ENCODE results near the gene ZRANB3.
"Not testable (repeated sequence)": the region's sequence is repeated elsewhere in the genome, so short reads cannot be mapped to it uniquely, and the experiment has no call there.

Gene ZRANB3

GRCh38 chr2:135485441-135485840, 45.6 kb downstream of the ZRANB3 start:
- DNase-seq (ENCODE audit: low read depth in 2 of 2), result no peak

GRCh38 chr2:135475128-135475527, 55.9 kb downstream of the ZRANB3 start:
- no peak for DNase-seq (ENCODE audit: low read depth in 2 of 2)

DNA sequence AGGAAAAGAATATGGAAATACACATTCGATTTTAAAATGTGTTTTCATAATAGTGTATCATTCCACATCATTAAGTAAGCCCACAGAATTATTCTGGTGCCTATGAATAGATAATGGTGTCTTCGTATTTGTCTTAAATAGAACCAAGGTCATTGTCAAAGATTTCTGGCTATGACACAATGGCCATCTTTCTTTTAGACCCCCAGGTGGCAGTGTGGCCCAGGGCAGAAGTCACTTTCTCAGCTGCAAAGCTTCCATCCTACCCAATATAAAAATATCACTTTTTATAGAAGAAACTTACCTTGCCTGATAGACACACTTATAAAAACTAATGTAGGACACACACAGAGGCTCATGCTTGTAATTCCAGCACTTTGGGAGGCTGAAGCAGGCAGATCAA, 57.5 kb downstream of the ZRANB3 start:
- no peak for DNase-seq (ENCODE audit: low read depth in 2 of 2)

GRCh38 chr2:135471106-135471505, 59.9 kb downstream of the ZRANB3 start:
- no peak for DNase-seq (ENCODE audit: low read depth in 2 of 2)

DNA sequence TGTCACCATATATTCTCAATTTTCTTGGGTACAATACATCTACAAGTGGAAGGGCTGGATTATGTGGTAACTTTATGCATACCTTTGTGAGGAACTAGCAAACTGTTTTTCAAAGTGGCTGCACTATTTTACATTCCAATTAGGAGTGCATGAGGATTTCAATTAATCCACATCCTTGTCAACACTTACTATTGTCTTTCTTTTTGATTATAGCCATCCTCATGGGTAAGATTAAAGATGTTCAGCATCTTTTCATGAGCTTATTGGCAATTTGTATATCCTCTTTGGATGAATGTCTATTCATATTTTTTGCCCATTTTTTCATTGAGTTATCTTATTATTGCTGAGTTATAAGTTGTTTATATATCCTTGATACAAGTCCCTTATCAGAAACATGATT, 73.7 kb downstream of the ZRANB3 start:
- DNase-seq (ENCODE audit: low read depth in 2 of 2), result no peak

DNA sequence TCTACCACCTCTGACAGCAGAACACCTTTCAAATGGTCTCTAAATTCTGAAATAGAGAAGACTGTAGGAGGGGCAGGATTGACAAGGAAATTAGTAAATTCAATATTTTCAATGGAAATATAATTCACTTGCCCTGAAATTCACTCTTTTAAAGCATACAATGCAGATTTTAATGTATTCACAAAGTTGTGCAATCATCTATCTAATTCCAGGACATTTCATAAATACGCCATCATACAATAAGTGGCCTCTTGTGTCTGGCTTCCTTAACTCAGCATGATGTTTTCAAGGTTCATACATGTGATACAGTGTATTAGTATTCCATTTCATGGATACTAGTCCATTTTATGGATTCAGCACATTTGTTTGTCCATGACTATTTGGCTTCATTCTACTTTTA, 74.2 kb downstream of the ZRANB3 start:
- no peak for DNase-seq (ENCODE audit: low read depth in 2 of 2)

DNA sequence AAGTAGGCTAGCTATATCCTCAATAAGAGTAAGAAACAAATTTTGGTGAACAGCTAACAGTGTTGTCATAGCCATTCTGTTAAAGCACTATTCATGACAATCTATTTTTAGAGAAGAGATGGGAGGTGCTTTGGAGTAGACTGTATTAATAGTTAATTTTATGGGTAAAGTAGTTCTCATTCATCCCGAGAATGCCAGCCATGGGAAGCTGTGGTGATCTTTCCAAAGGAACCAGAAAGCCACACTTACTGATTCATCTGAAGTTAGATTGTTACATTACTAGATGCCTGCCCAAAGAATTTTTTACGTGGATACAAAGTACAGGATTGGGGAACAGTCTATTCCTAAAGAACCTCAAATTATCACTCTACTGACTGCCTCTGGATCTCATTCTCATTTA, 74.6 kb downstream of the ZRANB3 start:
- no peak for DNase-seq (ENCODE audit: low read depth in 2 of 2)

DNA sequence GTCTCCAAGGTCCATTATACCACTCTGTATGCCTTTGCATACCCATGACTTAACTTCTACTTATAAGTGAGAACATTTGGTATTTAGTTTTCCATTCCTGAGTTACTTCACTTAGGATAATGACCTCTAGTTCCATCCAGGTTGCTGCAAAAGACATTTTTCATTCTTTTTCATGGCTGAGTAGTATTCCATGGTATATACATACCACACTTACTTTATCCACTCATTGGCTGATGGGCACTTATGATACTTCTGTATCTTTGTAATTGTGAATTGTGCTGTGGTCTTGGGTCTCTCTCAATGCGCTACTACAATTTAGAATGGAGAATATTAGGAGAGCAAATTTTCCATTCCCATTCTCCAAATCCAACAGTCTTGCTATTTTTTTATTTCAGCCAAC, 76.4 kb downstream of the ZRANB3 start:
- no peak for DNase-seq (ENCODE audit: low read depth in 2 of 2)

GRCh38 chr2:135453027-135453426, 78.0 kb downstream of the ZRANB3 start:
- not testable (repeated sequence) for DNase-seq (ENCODE audit: low read depth in 2 of 2)

DNA sequence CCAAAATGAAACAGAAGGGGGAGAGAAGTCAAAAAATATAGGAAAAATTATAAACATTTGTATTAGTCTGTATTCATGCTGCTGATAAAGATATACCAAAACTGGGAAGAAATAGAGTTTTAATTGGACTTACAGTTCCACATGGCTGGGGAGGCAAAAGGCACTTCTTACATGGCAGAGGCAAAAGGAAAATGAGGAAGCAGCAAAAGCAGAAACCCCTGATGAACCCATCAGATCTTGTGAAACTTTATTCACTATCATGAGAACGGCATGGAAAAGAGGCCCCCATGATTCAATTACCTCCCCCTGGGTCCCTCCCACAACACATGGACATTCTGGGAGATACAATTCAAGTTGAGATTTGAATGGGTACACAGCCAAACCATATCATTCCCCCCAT, 79.1 kb downstream of the ZRANB3 start:
- no peak for DNase-seq (ENCODE audit: low read depth in 2 of 2)

GRCh38 chr2:135443013-135443412, 88.0 kb downstream of the ZRANB3 start:
- DNase-seq (ENCODE audit: low read depth in 2 of 2), result not testable (repeated sequence)

- DNase-seq (ENCODE audit: low read depth in 2 of 2), result not testable (repeated sequence)
These were observed 95.9 kb downstream of the ZRANB3 start for GRCh38 chr2:135435155-135435554.

- no peak for DNase-seq (ENCODE audit: low read depth in 2 of 2)
These were observed 106.2 kb downstream of the ZRANB3 start for GRCh38 chr2:135424849-135425248.

DNA sequence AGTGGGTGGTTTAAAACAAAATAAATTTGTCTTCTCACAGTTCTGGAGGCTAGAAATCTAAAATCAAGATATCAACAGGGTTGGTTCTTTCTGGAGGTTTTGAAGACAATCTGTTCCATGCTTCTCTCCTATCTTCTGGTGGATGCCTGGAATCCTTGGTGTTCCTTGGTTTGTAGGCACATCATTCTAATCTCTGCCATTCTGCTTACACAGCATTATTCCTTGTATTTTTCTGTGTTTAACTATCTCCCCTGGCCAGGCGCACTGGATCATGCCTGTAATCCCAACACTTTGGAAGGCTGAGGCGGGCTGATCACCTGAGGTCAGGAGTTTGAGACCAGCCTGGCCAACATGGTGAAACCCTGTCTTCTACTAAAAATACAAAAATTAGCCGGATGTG, 108.1 kb downstream of the ZRANB3 start:
- DNase-seq (ENCODE audit: low read depth in 2 of 2), result no peak

GRCh38 chr2:135411646-135412045, 119.4 kb downstream of the ZRANB3 start:
- DNase-seq (ENCODE audit: low read depth in 2 of 2), result no peak

DNA sequence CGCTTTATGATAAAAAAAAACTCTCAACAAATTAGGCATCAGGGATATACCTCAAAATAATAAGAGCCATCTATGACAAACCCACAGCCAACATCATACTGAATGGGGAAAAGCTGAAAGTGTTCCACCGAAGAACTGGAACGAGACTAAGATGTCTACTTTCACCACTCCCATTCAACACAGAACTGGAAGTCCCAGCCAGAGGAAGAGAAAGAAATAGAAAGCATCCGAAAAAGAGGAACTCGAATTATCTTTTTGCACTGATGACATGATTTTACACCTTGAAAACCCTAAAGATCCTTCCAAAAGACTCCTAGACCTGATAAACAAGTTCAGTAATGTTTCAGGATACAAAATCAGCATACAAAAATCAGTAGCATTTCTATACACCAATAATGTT, 121.6 kb downstream of the ZRANB3 start:
- DNase-seq (ENCODE audit: low read depth in 2 of 2), result no peak

DNA sequence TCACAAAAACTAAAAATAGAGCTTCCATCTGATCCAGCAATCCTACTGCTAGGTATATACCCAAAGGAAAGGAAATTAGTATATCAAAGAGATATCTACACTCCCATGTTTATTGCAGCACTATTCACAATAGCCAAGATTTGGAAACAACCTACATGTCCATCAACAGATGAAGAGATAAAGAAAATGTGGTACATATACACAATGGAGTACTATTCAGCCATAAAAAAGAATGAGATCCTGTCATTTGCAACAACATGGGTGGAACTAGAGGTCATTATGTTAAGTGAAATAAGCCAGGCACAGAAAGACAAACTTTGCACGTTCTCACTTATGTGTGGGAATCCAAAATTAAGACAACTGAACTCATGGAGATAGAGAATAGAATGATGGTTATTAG, 134.8 kb downstream of the ZRANB3 start:
- DNase-seq (ENCODE audit: low read depth in 2 of 2), result not testable (repeated sequence)

GRCh38 chr2:135386993-135387392, 144.0 kb downstream of the ZRANB3 start:
- no peak for DNase-seq (ENCODE audit: low read depth in 2 of 2)

- no peak for DNase-seq (ENCODE audit: low read depth in 2 of 2)
These were observed 152.4 kb downstream of the ZRANB3 start for GRCh38 chr2:135378591-135378990.

- no peak for DNase-seq (ENCODE audit: low read depth in 2 of 2)
These were observed 157.3 kb downstream of the ZRANB3 start for GRCh38 chr2:135373702-135374101.

- DNase-seq (ENCODE audit: low read depth in 2 of 2), result no peak
These were observed 181.1 kb downstream of the ZRANB3 start for GRCh38 chr2:135349941-135350340.

- not testable (repeated sequence) for DNase-seq (ENCODE audit: low read depth in 2 of 2)
These were observed 182.8 kb downstream of the ZRANB3 start for GRCh38 chr2:135348096-135348704.

DNA sequence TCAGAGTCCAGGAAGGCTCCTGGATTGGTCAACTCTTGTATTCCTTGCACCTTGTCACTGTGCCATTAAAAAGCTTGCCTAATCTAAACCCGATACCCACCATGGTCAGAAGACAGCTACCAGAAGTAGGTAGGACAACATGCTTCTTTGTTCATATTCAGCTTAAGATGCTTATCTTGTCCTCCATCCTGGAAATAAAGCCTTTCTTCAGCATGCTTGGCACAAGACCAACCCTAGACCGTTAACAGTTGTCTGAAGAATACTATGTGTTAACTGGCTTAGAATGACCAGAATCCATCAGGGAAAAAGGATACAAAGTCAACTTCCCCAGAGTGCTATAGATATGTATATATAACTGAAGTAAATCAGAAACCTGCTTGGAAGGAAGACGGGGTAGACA, 193.9 kb downstream of the ZRANB3 start:
- no peak for DNase-seq (ENCODE audit: low read depth in 2 of 2)

- no peak for DNase-seq (ENCODE audit: low read depth in 2 of 2)
These were observed 195.8 kb downstream of the ZRANB3 start for GRCh38 chr2:135335256-135335655.
